PFSK-1 (cell line): ENCODE data around the gene CASR.

Experiments used
- FOXP2 ChIP-seq: optimal IDR thresholded peaks from 2 replicates; pipeline ENCODE3; 2011; ENCODE audit warnings: borderline replicate concordance, control low read depth, inconsistent platforms; ENCODE audit not compliant: insufficient read depth; ENCODE audit errors: extremely low read length, extremely low read depth
- POLR2AphosphoS5 ChIP-seq: IDR thresholded peaks from 2 replicates; pipeline ENCODE4 v1.6.1; 2012; ENCODE audit warnings: low read depth, mild to moderate bottlenecking, control low read depth, low read length, moderate library complexity
- SIN3A ChIP-seq: IDR thresholded peaks from 2 replicates; pipeline ENCODE4 v1.6.1; 2012; ENCODE audit warnings: mild to moderate bottlenecking, low read length, moderate library complexity, borderline replicate concordance; ENCODE audit not compliant: insufficient read depth
- TAF1 ChIP-seq: IDR thresholded peaks from 2 replicates; pipeline ENCODE4 v1.6.1; 2012; ENCODE audit warnings: low read length, control low read depth, borderline replicate concordance; ENCODE audit not compliant: insufficient read depth
- TF ChIP-seq, protein P1 (sequence below), 2 experiments: IDR thresholded peaks; 2 replicates each; pipeline versions ENCODE4 v1.6.1 to v1.8.0; 2011 to 2012; ENCODE audit warnings: low read depth in 2 of 2, low read length in 2 of 2, control low read depth in 1 of 2, inconsistent platforms in 1 of 2, mild to moderate bottlenecking in 1 of 2, moderate library complexity in 1 of 2; ENCODE audit not compliant: insufficient read depth in 1 of 2

DNA sequence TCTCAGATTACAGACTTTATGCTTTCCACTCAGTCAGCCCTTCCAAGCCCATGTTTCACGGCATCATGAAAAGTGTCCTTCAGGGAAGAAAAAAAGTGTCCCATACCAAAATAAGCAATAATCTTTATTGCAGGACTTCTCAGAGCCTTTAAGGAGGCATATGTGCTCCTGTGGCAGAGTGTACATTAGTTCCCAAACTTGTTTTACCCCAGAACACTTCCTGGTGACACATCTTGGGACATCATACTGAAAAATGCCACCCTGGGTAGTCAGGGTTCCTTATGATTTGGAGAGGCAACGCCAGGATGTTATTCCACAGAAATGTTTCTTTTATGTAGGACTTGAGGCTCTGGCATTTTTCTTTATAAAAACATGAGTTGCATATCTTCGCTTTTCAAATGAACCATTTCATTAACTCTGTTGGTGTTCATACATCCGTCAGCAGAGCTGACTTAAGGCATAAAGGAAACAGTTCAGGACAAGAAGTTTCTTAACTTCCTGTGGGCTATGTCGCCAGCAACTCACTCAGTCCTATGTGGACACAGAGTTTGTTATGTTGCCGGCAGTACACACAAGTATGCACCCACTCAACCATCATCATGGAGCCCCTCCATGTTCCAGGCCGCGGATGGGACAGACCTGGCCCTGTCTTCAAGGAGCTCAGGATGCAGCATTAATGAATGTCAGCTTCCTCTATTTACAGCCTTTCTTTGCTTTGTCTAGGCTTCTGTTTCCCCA is 63.8 kb downstream of the CASR start:
- TF ChIP-seq, protein P1, sequence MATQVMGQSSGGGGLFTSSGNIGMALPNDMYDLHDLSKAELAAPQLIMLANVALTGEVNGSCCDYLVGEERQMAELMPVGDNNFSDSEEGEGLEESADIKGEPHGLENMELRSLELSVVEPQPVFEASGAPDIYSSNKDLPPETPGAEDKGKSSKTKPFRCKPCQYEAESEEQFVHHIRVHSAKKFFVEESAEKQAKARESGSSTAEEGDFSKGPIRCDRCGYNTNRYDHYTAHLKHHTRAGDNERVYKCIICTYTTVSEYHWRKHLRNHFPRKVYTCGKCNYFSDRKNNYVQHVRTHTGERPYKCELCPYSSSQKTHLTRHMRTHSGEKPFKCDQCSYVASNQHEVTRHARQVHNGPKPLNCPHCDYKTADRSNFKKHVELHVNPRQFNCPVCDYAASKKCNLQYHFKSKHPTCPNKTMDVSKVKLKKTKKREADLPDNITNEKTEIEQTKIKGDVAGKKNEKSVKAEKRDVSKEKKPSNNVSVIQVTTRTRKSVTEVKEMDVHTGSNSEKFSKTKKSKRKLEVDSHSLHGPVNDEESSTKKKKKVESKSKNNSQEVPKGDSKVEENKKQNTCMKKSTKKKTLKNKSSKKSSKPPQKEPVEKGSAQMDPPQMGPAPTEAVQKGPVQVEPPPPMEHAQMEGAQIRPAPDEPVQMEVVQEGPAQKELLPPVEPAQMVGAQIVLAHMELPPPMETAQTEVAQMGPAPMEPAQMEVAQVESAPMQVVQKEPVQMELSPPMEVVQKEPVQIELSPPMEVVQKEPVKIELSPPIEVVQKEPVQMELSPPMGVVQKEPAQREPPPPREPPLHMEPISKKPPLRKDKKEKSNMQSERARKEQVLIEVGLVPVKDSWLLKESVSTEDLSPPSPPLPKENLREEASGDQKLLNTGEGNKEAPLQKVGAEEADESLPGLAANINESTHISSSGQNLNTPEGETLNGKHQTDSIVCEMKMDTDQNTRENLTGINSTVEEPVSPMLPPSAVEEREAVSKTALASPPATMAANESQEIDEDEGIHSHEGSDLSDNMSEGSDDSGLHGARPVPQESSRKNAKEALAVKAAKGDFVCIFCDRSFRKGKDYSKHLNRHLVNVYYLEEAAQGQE (IDR thresholded peaks at IDR 0.05; ENCODE audit: insufficient read depth in 1 of 2, low read depth in 2 of 2, low read length in 2 of 2) = no peak
- TF ChIP-seq TAF1 (no peak), SIN3A (no peak), POLR2AphosphoS5 (no peak), FOXP2 (no peak)
